ENCODE data around the gene MAP3K10. TPM values are rescaled to one million over a fixed set of nuclear protein-coding genes. Genes with fewer than 3 reads are reported as not detected.
A peak's percentile ranks its signal among the peaks of the same experiment; 100 is the strongest.
"Not testable (repeated sequence)": the region's sequence is repeated elsewhere in the genome, so short reads cannot be mapped to it uniquely, and the experiment has no call there.

Gene MAP3K10
- total RNA-seq, 2 experiments from 2014 or later: 15.7 to 19.7 TPM

GRCh38 chr19:40214936-40215335, 23.7 kb downstream of the MAP3K10 start:
- POLR2A ChIA-PET: no interaction called here
- H3K27me3 Mint-ChIP-seq: peaks cover 32% of the 10 kb centered on the region
- H3K4me3 Mint-ChIP-seq: no peak overlapping the region
- peaks cover 7% of the 10 kb centered on the region for H3K4me1 Mint-ChIP-seq
- no peak overlapping the region for H3K27ac Mint-ChIP-seq
- H3K9me3 Mint-ChIP-seq: no peaks in the 10 kb centered on the region
- CTCF ChIA-PET: no interaction called here
- no peak for DNase-seq
- no peaks in the 10 kb centered on the region for H3K36me3 Mint-ChIP-seq (ENCODE audit: low read depth)

GRCh38 chr19:40216013-40216776, 25.0 kb downstream of the MAP3K10 start:
- Mint-ChIP-seq H3K4me1 (peaks cover 7% of the 10 kb centered on the region), H3K36me3 (ENCODE audit: low read depth) (no peaks in the 10 kb centered on the region), H3K4me3 (no peak overlapping the region), H3K27ac (no peak overlapping the region), H3K9me3 (no peaks in the 10 kb centered on the region), H3K27me3 (peaks cover 38% of the 10 kb centered on the region)
- no peak for DNase-seq
- ChIA-PET POLR2A (no interaction called here), CTCF (interaction anchor here (0.5 kb wide), 1 partner anchor 1109 kb away, joined by 4 read pairs; no protein-coding TSS in a partner anchor)

- ChIA-PET CTCF (no interaction called here), POLR2A (no interaction called here)
- Mint-ChIP-seq H3K36me3 (ENCODE audit: low read depth) (no peaks in the 10 kb centered on the region), H3K4me1 (peaks cover 7% of the 10 kb centered on the region), H3K27ac (peak overlapping the region; percentile 25), H3K27me3 (peaks cover 41% of the 10 kb centered on the region), H3K9me3 (no peaks in the 10 kb centered on the region), H3K4me3 (no peak overlapping the region)
- DNase-seq: no peak
Measured at GRCh38 chr19:40216777-40217026, 25.5 kb downstream of the MAP3K10 start.

DNA sequence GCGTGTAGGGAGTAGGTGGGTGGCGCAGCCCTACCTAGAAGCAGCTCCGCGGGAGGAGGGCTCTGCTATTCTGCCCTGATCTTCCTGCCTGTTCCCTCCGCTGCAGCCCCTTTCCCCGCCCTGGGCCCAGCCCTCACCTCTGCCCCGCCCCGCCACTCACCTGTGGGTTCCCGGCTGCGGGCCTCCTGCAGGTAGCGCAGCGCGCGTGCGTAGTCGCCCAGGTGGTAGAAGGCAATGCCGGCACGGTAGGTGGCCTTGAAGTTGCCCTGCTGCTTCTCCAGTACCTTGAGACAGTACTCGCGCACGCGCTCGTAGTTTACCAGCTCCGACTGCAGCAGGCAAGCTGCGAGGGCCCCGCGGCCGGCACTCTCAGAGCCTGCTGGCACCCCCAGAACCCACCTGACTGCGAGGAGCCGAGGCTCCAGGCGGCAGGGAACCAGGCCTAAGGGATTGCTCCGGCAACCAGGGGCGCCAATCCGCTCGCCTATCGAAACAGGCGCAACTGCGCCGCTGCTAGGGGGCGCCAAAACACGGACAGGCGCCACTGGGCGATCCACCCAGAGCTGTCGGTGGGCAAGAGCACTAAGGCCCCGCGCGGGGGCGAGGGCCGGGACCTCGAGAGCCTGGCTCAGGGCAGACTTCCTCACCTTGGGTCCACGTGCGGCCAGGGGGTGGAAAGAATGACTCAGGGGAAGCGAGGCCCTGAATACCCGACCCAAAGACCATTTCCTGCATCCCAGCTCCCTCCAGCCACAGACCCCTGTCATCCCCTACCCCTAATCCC, 26.0 kb downstream of the MAP3K10 start:
- ChIA-PET CTCF (interaction anchor here (0.6 to 1.2 kb wide), 4 partner anchors 12 to 248 kb away, joined by 3 to 5 read pairs (median 4); partner anchors contain the start of gene BLVRB), POLR2A (no interaction called here)
- no peak for DNase-seq
- Mint-ChIP-seq H3K9me3 (peaks cover 3% of the 10 kb centered on the region), H3K36me3 (ENCODE audit: low read depth) (peaks cover 2% of the 10 kb centered on the region), H3K4me3 (no peak overlapping the region), H3K27me3 (peaks cover 45% of the 10 kb centered on the region), H3K4me1 (peaks cover 11% of the 10 kb centered on the region), H3K27ac (peak overlapping the region; percentile 25)

DNA sequence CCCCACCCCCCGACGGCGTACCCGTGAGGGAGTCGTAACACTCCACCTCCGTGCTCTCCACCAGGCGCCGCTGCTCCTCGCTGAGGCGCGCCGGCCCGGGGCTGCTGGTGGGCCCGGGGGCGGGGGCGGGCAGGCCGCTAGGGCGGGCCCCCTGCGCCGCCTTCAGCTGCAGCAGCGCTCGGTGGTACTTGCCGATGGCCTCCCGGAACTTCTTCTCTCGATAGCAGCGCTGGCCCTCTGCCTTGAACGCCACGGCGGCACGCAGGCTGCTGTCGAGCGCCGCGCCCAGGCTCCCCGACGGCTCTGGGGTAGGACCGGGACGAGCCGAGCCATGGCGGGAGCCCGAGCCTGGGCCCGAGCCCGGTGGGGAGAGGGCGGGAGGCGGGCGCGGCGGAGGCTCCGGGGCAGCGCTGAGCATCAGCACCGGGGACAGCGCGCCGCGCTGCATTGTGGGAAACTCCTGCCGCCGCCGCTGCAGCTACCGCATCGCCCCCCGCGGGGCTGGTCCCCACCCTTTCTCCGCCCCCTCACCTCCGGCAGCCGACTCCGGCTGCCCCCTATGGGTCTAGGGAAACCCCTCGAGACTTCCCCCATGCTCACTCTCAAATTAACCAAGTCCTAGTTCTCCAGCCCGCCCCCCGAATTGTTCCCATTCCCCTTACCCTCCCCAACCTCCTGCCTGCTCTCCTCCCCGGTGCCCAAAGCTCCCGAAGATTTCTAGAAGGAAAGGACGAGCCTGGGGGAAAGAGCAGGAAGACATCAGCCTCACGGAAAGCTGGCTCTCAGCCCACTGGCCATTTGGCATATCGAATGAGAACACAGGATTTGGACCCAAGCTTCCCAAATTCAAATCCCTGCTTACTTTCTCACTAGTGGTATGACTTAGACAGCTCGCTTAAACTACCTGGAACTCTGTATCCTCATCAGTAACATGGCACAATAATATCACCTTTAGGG, 27.0 kb downstream of the MAP3K10 start, which contains the start of gene TTC9B:
TSS of gene TTC9B (minus strand) at position 451 of the 957 bp plus-strand sequence. CDS start at position 448, 3 bp downstream.
- H3K4me1 Mint-ChIP-seq: peaks cover 11% of the 10 kb centered on the region
- H3K9me3 Mint-ChIP-seq: peaks cover 3% of the 10 kb centered on the region
- no peak within 1 kb of the TSS for H3K27ac Mint-ChIP-seq
- peaks cover 45% of the 10 kb centered on the region for H3K27me3 Mint-ChIP-seq
- peaks cover 2% of the 10 kb centered on the region for H3K36me3 Mint-ChIP-seq (ENCODE audit: low read depth)
- DNase-seq: peak; percentile 57
- ChIA-PET POLR2A (no interaction called here), CTCF (interaction anchor here (0.6 to 1.2 kb wide), 4 partner anchors 13 to 248 kb away, joined by 3 to 5 read pairs (median 4); partner anchors contain the start of gene BLVRB)
- no peak within 1 kb of the TSS for H3K4me3 Mint-ChIP-seq

- CTCF ChIA-PET: interaction anchor here (0.6 kb wide), 1 partner anchor 332 kb away, joined by 3 read pairs; no protein-coding TSS in a partner anchor
- H3K36me3 Mint-ChIP-seq (ENCODE audit: low read depth); POLR2A ChIA-PET: not testable (repeated sequence)
Measured at GRCh38 chr19:40219029-40219428, 27.8 kb downstream of the MAP3K10 start.

DNA sequence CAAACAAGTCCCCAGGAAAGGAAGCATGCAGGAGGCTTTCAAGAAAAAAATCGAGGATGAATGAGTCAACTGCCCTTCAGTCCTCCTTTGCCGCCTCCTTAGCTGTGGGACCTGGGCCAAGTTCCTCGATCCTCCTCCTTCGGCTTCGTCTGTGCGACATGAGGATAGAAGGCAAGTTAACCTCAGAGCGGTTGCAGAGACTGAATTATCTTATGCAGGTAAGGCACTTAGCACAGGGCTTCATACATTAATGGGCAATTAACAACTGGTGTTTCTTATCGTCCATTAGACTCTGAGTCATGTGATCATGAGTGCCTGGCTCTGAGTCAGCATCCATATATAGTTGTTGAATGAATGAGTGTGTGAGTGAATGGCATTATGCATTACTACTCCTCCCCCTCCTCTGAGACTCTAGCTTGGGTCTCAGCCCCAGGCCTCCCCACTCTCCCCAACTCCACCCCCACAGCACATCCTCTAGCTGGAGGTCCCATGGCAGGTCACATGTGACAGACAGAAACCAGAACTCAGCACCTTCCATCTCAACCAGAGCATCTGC, 28.6 kb downstream of the MAP3K10 start:
- Mint-ChIP-seq H3K27me3 (peaks cover 54% of the 10 kb centered on the region), H3K9me3 (peaks cover 3% of the 10 kb centered on the region), H3K27ac (no peak overlapping the region), H3K4me1 (peaks cover 15% of the 10 kb centered on the region), H3K36me3 (ENCODE audit: low read depth) (peaks cover 2% of the 10 kb centered on the region), H3K4me3 (no peak overlapping the region)
- ChIA-PET CTCF (interaction anchor here (0.6 kb wide), 1 partner anchor 331 kb away, joined by 3 read pairs; no protein-coding TSS in a partner anchor), POLR2A (no interaction called here)
- no peak for DNase-seq

More at GRCh38 chr19:40219029-40219428, 27.8 kb downstream of the MAP3K10 start:
- not testable (repeated sequence) for H3K9me3 Mint-ChIP-seq, DNase-seq, H3K27ac Mint-ChIP-seq, H3K4me3 Mint-ChIP-seq
- Mint-ChIP-seq H3K27me3 (peaks cover 48% of the 10 kb centered on the region), H3K4me1 (peaks cover 15% of the 10 kb centered on the region)

- POLR2A ChIA-PET: no interaction called here
- H3K27me3 Mint-ChIP-seq: peaks cover 62% of the 10 kb centered on the region
- H3K36me3 Mint-ChIP-seq (ENCODE audit: low read depth): peaks cover 2% of the 10 kb centered on the region
- no peak overlapping the region for H3K4me3 Mint-ChIP-seq
- CTCF ChIA-PET: interaction anchor here (1.5 kb wide), 1 partner anchor 11 kb away, joined by 3 read pairs; no protein-coding TSS in a partner anchor
- H3K9me3 Mint-ChIP-seq: peaks cover 3% of the 10 kb centered on the region
- H3K4me1 Mint-ChIP-seq: peaks cover 19% of the 10 kb centered on the region
- DNase-seq: no peak
- no peak overlapping the region for H3K27ac Mint-ChIP-seq
Measured at GRCh38 chr19:40220674-40221073, 29.4 kb downstream of the MAP3K10 start.

GRCh38 chr19:40221858-40222619, 30.8 kb downstream of the MAP3K10 start:
- Mint-ChIP-seq H3K4me1 (peaks cover 22% of the 10 kb centered on the region), H3K27me3 (peaks cover 61% of the 10 kb centered on the region), H3K27ac (no peak overlapping the region), H3K4me3 (peak overlapping the region; percentile 1), H3K9me3 (peaks cover 3% of the 10 kb centered on the region), H3K36me3 (ENCODE audit: low read depth) (peaks cover 2% of the 10 kb centered on the region)
- ChIA-PET POLR2A (no interaction called here), CTCF (interaction anchor here (0.5 to 1.5 kb wide), 2 partner anchors 10 to 207 kb away, joined by 3 to 4 read pairs; no protein-coding TSS in a partner anchor)
- DNase-seq: peak; percentile 84

DNA sequence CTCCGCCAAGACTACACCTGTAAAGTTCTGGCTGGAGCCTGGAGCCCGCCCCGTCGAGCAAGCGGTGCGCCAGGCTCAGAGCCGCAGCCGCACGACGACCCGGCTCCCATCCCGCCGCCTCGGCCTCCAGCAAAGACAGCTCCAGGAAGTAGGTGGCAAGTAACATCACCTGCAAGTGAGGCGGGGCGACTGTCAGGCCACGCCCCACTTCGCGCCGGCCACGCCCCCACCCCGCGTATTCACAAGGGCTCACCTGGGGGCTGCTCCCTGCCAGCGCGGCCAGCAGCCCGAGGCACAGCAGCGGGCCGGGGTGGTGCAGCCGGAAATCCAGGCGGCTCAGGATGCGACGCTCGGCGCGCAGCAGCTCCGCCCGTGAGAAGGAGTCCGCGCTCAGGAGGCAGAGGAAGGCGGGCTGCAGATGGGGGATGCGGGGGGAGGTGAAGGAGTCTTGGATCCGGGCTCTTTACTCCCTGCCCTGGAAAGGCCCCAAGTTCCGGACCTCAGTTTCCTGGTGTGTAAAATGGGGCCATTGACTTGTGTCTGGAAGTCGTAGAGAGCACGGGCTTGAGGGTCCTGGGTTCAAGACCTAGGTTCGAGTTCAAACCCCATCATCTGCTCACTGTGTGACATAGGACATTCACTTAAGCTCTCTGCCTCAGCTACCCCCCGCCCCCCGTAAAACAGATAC, 32.1 kb downstream of the MAP3K10 start:
- H3K4me1 Mint-ChIP-seq: peaks cover 22% of the 10 kb centered on the region
- H3K9me3 Mint-ChIP-seq: peaks cover 3% of the 10 kb centered on the region
- ChIA-PET CTCF (interaction anchor here (0.7 kb wide), 1 partner anchor 955 kb away, joined by 4 read pairs; no protein-coding TSS in a partner anchor), POLR2A (no interaction called here)
- H3K4me3 Mint-ChIP-seq: no peak overlapping the region
- peaks cover 68% of the 10 kb centered on the region for H3K27me3 Mint-ChIP-seq
- H3K27ac Mint-ChIP-seq: no peak overlapping the region
- H3K36me3 Mint-ChIP-seq (ENCODE audit: low read depth): peaks cover 2% of the 10 kb centered on the region
- peak; percentile 53 for DNase-seq
